GDM1 (cell line): ENCODE measurements around the gene DYRK1A.
A peak's percentile ranks its signal among the peaks of the same experiment; 100 is the strongest.

Experiments
- DNase-seq: peaks from one replicate; lab custom pipeline; 2025; lab: John Stamatoyannopoulos, UW

Gene DYRK1A

GRCh38 chr21:37550618-37551330, 184.2 kb downstream of the DYRK1A start:
- DNase-seq: no peak

DNA sequence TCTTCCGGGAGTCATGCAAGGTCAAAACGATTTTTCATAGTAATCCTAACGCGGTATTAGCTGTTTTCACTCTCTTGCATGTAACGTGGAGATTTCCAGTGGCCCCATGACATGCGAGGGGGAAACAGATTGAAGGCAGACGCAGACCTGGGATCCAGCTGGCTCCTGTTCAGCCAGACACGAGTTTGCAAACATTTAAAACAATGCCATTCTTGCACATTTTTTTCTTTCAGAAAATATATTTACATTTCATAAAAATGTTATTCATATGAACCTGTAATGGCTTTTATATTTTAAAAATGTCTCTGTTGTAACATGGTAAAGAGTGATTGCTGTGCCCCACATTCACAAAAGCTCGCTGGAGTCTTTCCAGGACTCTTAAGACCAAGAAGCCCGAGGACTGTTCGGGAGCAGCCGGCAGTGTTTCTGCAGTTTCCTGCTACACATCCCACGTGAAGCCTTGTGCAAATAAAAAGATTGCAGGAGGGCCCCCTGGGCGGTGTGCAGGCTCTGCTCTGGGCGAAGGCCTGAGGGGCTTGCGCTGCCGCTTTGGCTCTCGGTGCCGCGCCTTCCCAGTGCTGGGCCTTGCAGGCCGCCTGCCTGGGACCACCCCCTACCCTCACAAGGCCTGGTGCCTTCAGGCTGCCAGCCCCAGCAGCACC, 184.9 kb downstream of the DYRK1A start:
- DNase-seq: no peak

GRCh38 chr21:37551993-37552355, 185.4 kb downstream of the DYRK1A start:
- no peak for DNase-seq

- no peak for DNase-seq
Observed at GRCh38 chr21:37552496-37553029, 186.0 kb downstream of the DYRK1A start.

DNA sequence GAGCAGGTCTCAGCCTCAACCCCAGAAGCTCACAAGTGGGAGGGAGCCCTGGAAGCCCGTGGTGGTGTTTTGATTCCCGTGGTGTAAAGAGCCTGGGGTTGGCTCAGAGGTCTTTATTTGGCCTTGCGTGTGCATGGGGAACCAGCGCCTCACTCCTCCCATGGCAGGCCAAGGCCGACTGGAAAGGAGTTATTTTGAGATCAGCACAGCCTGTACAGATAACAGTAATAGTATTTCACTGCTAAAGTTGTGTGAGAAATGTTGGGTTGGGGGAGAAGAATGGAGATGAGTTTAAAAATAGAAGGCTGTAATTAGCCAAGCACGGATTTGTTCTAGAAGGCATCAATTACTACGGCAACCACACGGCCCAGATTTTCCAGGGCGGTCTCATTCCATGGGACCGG, 186.5 kb downstream of the DYRK1A start:
- no peak for DNase-seq

DNA sequence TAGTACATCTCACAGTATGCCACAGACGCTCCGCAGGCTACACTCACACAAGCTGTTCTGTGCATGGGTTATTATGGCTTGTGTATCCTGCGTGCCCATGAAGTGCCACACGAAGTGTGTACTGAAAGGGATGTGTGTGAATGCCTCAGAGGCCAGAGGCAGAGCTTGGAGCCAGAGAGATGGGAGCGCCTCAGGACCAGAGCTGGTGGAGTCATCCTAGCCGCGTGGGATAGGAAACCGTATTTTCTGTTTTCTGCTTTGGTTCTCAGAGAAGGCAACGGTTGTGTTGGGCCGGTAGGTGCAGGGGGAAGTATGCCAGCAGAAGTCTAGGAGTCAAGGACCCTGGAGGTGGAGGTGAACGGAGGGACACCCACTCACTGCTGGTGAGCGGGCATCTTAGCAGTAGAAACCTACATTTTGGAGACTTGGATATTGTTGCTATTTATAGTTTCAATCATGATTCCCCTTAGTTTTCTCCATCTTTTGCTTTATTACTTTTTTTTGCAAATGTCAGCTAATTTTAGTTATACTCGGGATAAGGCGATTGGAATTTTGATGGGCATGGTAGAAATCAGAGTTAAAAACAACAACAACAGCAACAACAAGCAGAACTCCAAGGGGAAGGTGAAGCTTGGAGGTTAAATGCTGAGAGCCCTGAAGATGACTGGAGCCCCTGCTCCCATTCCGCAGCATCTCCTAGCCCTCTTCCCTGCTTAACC, 188.2 kb downstream of the DYRK1A start:
- DNase-seq: no peak

- no peak for DNase-seq
Observed at GRCh38 chr21:37555672-37556261, 189.2 kb downstream of the DYRK1A start.

- DNase-seq: no peak
Observed at GRCh38 chr21:37557261-37557950, 190.8 kb downstream of the DYRK1A start.

- DNase-seq: no peak
Observed at GRCh38 chr21:37558676-37559211, 192.2 kb downstream of the DYRK1A start.

- DNase-seq: no peak
Observed at GRCh38 chr21:37560385-37560784, 193.8 kb downstream of the DYRK1A start.

DNA sequence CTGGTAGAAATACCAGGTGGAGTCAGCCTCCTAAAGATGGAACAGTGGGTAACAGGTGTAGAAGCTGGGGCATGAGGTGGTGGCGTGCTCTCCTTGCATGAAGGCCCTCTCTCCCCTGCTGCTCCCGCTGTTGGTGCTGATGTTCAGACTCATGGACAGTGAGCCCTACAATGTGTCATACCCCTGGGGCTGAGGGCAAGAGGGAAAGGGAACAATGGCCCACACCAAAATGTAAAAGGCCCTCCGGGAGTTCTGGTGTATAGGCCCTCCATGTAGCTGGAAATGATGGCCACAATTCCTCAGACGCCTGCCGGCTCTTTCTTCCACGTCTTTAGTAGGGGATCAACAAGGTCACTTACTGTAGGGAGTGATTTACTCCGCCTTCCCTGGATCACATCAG, 194.9 kb downstream of the DYRK1A start:
- no peak for DNase-seq

GRCh38 chr21:37561941-37562919, 195.7 kb downstream of the DYRK1A start:
- no peak for DNase-seq

DNA sequence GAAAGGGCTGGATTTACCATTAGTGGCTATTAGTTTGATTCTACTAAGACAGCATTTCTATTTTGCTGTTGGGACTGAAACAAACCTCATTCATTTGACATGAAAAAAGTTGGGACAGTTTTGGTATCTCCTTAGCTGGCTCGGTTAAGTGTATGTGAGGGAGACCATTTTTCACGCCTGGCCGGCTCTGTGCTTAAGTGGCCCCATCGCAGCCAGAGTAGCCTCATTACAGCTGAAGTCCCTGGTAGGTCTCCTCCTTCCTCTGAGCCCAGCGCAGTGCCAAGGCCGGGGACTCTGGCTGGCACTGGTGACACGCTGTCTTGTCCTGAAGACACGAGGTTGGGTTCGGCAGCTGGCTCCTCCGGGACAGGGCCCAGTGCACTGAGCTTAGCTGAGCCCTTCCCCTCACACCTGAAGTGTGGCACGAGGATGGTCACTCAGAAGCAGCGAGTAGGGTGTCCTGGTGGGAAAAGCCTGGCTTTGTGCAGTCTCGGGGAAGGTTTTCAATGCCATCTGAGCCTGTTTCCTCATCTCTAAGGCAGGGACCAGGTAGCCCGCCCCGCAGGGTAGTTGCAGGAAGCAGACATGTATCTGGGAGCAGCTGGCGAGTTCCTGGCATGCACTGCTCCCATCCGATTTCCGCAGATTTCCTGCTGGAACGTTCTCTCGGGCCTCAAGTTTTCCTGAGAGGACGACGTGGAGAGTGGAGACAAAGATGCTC, 196.5 kb downstream of the DYRK1A start:
- no peak for DNase-seq

DNA sequence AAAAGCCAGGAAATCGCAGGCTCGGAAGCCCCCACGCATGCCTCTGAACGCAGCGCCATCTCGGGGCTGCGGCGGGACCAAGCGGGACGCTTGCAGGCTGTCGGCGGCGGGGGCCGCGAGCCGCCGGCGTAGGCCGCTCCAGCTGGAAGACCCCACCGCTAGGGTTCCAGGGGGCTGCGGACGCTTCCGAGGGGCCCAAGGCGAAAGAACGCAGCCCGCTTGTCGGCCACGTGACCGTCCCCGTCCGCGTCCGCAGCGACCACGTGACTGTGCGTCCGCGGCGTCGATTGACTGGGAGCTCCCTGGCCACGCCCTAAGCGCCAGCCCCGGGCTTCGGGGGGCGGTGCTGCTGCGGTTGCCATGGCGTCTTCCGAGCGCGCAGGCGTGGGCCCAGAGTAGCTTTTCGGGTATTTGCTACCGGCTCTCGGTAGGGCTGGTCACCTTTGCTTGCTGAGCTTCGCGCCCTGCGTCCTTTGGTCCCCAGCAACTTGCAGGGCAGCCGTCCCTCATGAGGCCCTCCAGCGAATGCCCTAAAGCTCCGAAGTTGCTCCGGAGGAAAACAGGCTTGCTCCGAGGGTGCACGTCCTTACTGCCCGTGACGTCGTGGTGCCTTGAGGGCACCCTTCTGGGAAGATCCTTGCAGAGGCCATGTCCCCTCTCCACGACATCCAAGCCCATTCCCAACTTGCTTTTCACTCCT, 197.2 kb downstream of the DYRK1A start:
- peak; percentile 93 for DNase-seq

DNA sequence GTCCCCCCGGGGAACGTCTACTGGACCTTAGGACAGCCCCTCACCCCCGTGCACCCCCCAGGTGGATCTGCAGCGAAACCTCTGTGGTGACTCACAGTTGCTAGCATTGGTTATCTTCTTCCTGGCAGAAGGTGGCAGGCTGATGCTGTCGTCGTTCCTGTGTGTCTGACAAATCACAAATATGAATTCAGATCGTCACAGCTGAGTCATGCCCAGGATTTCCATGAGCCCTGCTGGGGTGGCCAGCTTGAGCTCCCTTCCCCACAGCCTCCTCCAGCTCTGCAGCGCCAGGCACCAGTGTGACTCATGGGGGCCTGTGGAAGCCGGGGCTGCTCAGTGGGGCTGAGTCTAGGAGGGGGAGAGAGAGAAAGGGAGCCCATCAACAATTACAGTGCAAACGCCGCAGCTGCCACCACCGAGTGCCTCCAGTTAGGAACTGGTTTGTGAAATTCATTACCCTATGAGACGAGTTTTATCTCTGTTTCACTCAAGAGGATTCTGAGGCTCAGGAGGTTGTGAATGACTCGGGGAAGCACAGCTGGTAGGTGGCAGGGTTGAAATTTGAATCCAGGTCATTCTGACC, 197.9 kb downstream of the DYRK1A start:
- DNase-seq: peak; percentile 85

DNA sequence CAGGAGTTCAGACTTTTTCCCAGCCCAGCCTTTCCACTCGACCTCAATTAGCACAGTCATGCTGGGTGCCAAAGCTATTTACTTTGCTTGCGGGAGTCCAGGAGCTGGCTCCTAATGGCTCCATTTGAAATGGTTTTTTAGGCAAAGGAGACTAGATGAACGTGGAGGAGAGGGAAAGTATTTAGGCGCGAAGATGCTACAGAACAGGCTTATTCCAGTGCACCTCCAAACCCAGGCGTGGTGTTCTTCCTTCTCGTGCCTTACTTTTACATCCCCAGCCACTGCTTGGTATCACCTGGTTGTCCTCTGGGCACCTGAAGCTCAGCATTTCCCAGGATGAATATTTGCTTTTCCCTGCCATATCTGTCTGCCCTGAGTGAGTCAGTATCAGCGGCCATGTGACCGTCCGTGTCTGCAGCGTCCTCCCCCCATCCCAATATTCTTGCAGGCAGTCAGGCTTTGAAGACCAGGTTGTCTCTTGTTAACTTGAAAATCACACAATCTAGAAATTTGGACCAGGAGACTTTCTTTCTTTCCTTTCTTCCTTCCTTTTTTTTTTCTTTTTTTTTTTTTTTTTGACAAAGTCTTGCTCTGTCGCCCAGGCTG, 198.5 kb downstream of the DYRK1A start:
- DNase-seq: no peak

DNA sequence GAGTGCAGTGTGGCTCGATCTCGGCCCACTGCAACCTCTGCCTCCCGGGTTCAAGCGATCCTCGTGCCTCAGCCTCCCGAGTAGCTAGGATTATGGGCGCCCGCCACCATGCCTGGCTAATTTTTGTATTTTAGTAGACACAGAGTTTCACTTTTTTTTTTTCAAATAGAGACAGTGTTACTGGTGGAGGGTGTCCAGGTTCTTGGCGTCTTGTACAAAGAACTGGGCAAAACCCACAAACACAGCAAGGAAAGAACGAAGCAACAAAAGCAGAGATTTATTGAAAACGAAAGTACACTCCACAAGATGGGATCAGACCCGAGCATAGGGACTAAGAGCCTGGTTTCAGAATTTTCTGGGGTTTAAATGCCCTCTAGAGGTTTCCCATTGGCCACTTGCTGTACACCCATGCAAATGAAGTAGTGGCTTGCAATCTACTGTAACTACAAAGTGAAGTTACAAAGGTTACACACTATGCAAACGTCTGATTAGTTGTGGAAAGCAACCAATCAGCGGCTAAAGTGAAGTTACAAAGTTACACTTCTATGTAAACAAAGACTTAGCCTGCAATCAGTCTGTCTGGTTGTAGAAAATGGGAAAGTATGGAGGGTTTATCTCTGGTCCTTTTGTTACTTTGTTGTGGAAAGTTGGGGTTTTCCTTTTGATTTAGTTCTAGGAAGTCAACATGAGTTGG, 199.1 kb downstream of the DYRK1A start:
- no peak for DNase-seq
